Amniotic stem cell (primary cell): Measurements from ENCODE around the gene RHAG.
"Not testable (repeated sequence)": the region's sequence is repeated elsewhere in the genome, so short reads cannot be mapped to it uniquely, and the experiment has no call there.

Experiments
- DNase-seq: peaks from one replicate; lab custom pipeline; 2025; lab: John Stamatoyannopoulos, UW

The RHAG gene

DNA sequence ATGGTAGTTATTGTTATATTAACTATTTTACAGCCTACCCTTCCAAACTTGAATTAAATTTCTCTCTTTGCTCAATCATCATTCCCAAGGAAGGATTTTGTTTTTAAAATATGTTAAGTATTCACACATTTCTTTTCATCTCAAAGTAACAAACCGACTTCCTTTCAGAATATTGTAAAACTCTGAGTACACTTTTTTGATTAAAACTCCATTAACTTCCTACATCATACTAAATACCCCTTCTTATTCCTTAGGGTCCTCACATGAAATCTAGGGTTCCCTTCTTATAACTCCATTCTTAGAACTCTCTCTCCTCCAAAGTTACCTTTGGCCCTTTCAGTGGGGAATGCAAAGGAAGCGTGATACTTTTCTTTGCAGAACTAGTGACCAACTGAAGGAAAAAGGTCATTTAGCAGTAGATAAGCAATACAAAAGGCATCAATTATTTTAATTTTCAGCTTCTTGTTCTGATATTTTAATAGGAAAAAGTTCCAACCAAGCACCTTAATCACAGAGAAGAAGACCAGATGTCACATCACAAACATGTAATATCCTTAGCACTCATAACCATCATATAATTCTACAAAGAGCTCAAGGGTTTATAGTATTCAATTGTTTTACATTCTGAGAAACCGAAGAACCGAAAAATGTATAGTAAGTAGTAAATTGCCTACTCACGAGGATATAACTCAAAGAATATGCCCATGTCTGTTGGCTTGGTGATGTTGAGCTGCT is 494 bp downstream of the RHAG start:
- no peak for DNase-seq

GRCh38 chr6:49635480-49635879 is 1.2 kb downstream of the RHAG start:
- DNase-seq: no peak

- DNase-seq: no peak
Observed at GRCh38 chr6:49634836-49635218, 1.8 kb downstream of the RHAG start.

GRCh38 chr6:49634092-49634835 is 2.4 kb downstream of the RHAG start:
- no peak for DNase-seq

- no peak for DNase-seq
Observed at GRCh38 chr6:49633541-49633940, 3.1 kb downstream of the RHAG start.

- DNase-seq: no peak
Observed at GRCh38 chr6:49632727-49633126, 3.9 kb downstream of the RHAG start.

- DNase-seq: not testable (repeated sequence)
Observed at GRCh38 chr6:49629485-49630088, 7.1 kb downstream of the RHAG start.

DNA sequence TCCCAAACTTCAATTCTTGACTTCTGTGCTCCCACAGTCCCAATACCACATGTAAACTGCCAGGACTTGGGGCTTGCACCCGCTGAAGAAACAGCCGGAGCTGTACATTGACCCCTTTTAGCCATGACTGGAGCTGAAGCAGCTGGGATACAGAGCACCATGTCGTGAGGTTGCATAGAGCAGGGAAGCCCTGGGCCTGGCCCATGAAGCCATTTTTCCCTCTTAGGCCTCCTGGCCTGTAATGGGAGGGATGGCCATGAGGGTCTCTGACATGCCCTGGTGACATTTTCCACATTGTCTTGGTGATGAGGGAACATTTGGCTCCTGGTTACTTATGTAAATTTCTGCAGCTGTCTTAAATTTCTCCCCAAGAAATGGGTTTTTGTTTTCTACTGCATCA is 9.8 kb downstream of the RHAG start:
- DNase-seq: no peak

DNA sequence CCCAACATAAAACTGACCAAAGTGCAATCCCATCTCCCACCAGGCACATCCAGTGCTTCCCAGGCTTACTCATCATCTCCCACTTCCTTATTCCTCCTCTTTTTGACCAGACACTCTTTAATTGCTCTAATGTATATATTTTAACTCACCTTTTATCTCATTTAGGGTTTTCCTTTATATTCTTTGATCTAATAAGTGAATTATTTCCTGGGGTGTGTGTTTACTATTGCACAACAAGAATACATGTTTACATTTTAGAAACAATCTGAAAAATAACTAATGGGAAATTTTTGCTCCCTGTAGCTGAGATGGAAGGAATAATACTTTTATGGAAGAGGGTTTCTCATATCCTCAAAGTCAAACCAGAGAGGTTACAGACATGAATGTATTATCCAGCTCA is 18.4 kb downstream of the RHAG start:
- no peak for DNase-seq

DNA sequence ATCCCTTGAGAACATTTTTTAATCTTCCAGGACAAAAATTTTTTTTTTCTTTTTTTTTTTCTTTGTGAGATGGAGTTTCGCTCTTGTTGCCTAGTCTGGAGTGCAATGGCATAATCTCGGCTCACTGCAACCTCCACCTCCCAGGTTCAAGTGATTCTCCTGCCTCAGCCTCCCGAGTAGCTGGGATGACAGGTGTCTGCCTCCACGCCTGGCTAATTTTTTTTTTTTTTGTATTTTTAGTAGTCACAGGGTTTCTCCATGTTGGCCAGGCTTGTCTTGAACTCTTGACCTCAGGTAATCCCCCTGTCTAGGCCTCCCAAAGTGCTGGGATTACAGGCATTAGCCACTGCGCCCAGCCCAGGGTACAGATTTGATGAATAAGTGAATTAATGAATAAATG is 22.5 kb downstream of the RHAG start:
- DNase-seq: not testable (repeated sequence)

DNA sequence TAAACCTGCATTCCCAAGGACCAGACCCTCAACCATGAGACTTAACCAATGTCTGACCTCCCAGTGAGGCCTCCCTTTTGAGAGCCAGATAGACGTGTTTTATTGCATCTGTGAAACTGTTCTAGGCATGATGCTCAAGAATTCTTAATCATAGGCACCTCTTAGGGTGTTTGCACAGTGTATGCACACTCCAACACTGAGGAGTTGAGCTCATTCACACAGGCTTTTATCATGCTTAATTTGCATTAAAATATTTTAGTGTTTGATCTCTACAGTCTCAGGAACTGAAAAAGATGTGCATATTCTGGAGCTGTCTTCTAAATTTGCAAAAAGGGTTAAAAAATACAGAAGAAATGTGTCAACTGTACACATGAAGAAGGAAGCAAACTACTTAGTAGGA is 27.4 kb downstream of the RHAG start:
- no peak for DNase-seq

DNA sequence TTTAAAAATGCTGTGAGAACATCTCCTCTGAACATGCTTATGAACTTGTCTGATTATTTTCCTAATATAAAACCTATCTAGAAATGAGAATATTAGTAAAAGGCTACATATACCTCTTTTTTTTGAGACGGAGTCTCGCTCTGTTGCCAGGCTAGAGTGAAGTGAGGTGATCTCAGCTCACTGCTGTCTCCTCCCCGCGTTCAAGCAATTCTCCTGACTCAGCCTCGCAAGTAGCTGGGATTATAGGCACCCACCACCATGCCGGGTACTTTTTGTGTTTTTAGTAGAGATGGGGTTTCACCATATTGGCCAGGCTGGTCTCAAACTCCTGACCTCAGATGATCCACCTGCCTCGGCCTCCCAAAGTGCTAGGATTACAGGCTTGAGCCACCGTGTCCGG is 28.4 kb downstream of the RHAG start:
- DNase-seq: not testable (repeated sequence)

DNA sequence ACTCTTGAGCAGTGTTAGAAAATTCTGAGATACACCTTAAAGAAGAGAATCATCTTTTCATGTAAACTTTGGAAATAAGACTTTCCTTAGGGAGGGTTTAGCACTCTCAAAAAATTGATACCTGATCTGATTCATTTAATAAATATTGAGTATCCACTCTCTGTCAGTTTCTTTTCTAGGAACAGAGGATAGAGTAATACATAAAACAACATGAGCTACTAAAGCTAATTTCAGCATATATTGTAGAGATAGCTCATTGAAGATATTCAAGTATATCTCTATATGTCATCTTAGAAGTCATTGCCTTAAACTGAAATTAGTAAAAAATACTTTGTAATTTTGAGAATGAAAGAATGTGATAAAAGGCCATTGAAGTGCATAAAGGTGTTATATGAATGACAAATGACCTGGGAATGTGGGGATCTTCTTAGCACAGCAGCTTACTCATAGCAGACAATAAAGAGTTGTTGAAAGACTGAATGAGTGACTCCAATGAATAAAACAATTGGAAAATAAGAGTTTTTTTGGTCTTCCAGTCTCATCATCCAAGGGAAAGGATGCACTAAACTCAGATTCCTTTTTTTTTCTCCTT is 29.2 kb downstream of the RHAG start:
- no peak for DNase-seq

DNA sequence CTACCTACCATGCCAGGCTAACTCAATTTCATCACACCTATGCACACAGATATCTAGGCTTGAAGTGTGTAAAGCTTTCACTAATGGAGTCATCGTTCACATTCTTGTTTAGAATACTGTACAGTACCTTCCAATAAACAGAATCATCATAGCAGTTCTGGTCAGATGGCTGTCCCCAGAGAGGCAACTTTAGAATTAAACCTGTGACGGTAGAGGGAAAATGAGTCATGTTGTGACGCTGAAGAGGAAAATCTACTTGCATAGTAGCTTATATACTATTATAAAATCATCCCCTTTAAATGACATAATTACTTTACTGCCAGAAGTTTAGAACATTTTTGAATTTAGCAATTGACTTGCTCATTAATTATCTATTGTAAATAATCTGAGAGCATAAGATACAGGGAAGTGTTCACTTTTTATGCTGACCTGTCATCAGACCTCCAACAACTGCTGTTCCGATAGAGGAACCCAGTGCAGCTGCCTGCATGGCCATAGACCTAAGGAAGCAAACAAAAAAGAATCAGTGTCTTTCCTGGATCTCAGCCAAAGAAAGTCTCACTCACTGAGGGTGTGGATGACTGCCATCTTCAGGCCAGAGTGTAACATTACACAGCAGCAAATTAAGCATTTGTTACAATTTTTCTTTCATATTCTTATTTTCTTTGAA is 29.8 kb downstream of the RHAG start:
- peak; percentile 71 for DNase-seq

DNA sequence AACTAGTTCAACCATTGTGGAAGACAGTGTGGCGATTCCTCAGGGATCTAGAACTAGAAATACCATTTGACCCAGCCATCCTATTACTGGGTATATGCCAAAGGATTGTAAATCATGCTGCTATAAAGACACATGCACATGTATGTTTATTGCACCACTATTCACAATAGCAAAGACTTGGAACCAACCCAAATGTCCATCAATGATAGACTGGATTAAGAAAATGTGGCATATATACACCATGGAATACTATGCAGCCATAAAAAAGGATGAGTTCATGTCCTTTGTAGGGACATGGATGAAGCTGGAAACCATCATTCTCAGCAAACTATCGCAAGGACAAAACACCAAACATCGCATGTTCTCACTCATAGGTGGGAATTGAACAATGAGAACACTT is 32.6 kb downstream of the RHAG start:
- not testable (repeated sequence) for DNase-seq

DNA sequence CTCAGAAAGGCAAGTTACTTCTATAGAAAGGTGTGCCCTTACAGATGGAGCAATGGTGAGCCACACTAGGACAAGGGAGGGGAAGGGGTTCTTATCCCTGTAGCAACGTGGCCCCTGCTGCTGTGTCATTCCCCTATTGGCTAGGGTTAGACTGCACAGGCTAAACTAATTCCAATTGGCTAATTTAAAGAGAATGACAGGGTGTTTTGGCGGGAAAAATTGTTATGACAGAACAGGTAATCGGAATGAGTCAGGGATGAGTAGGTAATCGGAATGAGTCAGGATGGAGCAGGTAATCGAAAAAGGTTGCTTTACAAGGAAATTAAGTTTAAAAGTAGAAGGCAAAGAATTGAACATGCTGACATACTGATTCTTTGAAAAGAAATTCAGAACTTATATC is 49.4 kb downstream of the RHAG start:
- DNase-seq: not testable (repeated sequence)

GRCh38 chr6:49582529-49582928 is 54.1 kb downstream of the RHAG start:
- no peak for DNase-seq

GRCh38 chr6:49579649-49580048 is 57.0 kb downstream of the RHAG start:
- DNase-seq: no peak

DNA sequence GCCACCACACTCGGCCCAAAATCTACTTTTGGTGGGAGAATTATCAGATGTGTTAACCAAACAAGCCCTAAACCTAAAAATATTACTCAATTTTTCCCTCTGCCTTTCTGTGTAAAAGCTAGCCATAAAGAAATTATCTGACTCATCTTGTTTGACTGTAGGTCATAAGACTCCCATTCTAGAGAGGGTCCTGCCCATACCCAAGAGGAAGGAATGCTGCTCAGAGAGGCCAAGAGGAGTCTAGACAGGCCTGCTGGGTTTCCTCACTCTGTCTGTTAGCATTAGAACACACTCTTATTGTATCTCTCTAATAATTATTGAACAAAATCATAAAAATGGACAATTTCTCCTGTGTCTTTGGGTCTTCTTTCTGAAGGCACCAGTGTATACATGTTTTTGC is 60.0 kb downstream of the RHAG start:
- no peak for DNase-seq

DNA sequence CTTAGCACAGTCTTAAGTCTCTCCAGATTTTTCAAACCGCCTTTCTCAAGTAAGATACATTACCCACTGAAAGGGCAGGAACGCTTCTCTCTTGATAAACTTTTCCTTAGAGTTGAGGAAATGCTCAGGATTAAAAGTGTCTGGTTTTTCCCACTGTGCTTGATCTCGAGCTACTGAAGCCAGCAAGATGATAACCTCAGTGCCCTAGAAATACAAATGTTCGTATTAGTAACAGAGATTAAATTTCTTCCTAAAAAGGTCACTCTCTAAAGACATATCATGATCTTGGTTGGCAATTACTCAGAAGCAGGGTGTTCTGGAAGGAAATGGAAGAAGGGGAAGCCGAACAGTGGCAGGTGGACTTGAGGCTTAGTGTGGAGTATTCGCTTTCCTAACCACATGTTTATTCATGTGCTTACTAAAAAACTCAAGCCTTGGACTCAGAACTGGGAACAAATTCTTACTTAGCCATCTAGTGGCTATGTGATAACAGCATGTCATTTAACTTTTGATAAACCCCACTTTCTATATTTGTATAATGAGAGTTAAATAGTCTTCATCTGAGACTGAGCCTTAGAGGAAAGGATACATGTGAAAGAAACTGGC is 66.1 kb downstream of the RHAG start:
- DNase-seq: no peak

- no peak for DNase-seq
Observed at GRCh38 chr6:49565855-49566254, 70.8 kb downstream of the RHAG start.

GRCh38 chr6:49565261-49565660 is 71.4 kb downstream of the RHAG start:
- no peak for DNase-seq
